PC-3 (cell line): ENCODE data around the gene ADK.

ENCODE experiments used
- CTCF ChIP-seq: fragments of 300-600 bp; sonication (generic); conservative IDR thresholded peaks from 2 replicates; pipeline ENCODE4 v1.5.1; 2017; ENCODE audit warnings: antibody characterized with exemption, low read depth, mild to moderate bottlenecking, low read length
- EZH2 ChIP-seq: fragments of 300-600 bp; sonication (generic); IDR thresholded peaks from one replicate; pipeline ENCODE4 v1.6.1; 2017; ENCODE audit warnings: antibody characterized with exemption, mild to moderate bottlenecking, low read length; ENCODE audit not compliant: unreplicated experiment

GRCh38 chr10:74187237-74187636 is 36.2 kb downstream of the ADK start:
- TF ChIP-seq CTCF (no peak), EZH2 (no peak)
